Caco-2 (cell line): ENCODE measurements around the gene RAPGEF5. TPM values are rescaled to one million over a fixed set of nuclear protein-coding genes. Genes with fewer than 3 reads are reported as not detected.

Experiments
- BruUV-seq: library from RNA; stranded (reverse); fragments of 400-500 nt; replicated peaks from 2 replicates; lab custom pipeline; 2021; lab: Mats Ljungman, UMichigan
- CTCF ChIA-PET: fragments of 300-600 bp; sonication (Branson Sonifier 250); formaldehyde crosslinking; loops from one replicate; lab custom pipeline; 2022; ENCODE audit warnings: antibody characterized with exemption; lab: Charles Lee
- POLR2A ChIA-PET: fragments of 300-600 bp; sonication (Branson Sonifier 250); formaldehyde crosslinking; loops from one replicate; lab custom pipeline; 2022; ENCODE audit warnings: antibody characterized with exemption; lab: Charles Lee
- DNase-seq, 2 experiments: peaks; one replicate each; pipeline versions ENCODE4 v3.0.0 to v3.0.0-alpha.2; 2020 to 2022
- H3K27me3 ChIP-seq: replicated peaks from 2 replicates; pipeline ENCODE4 v1.6.0; 2011; ENCODE audit warnings: low read length; ENCODE audit not compliant: control insufficient read depth, insufficient read depth
- H3K36me3 ChIP-seq: 2 replicates; pipeline ENCODE4 v1.5.1; 2011; ENCODE audit warnings: low read length; ENCODE audit not compliant: control insufficient read depth, insufficient read depth
- H3K4me1 ChIP-seq: fragments of 250-450 bp; sonication (Bioruptor Pico); 2 replicates; pipeline ENCODE4 v1.5.1; 2020; ENCODE audit warnings: mild to moderate bottlenecking
- H3K4me3 ChIP-seq: 2 replicates; pipeline ENCODE4 v1.5.1; 2011; ENCODE audit warnings: low read depth, mild to moderate bottlenecking, control low read depth, low read length
- H3K9me3 ChIP-seq: fragments of 250-450 bp; sonication (Bioruptor Pico); 2 replicates; pipeline ENCODE4 v1.5.1; 2020; ENCODE audit warnings: mild to moderate bottlenecking, moderate library complexity
- H3K27ac Mint-ChIP-seq: one replicate; pipeline ENCODE4 v1.8.0; 2022; ENCODE audit warnings: mixed read lengths; ENCODE audit not compliant: unreplicated experiment
- H3K27me3 Mint-ChIP-seq: one replicate; pipeline ENCODE4 v1.8.0; 2022; ENCODE audit warnings: mixed read lengths; ENCODE audit not compliant: insufficient read depth, unreplicated experiment
- H3K36me3 Mint-ChIP-seq: one replicate; pipeline ENCODE4 v1.8.0; 2022; ENCODE audit warnings: mild to moderate bottlenecking, mixed read lengths; ENCODE audit not compliant: insufficient read depth, unreplicated experiment
- H3K4me1 Mint-ChIP-seq: one replicate; pipeline ENCODE4 v1.8.0; 2022; ENCODE audit warnings: low read depth, mixed read lengths; ENCODE audit not compliant: unreplicated experiment
- H3K4me3 Mint-ChIP-seq: one replicate; pipeline ENCODE4 v1.8.0; 2022; ENCODE audit warnings: mild to moderate bottlenecking, moderate library complexity, mixed read lengths; ENCODE audit not compliant: unreplicated experiment
- H3K9me3 Mint-ChIP-seq: one replicate; pipeline ENCODE4 v1.8.0; 2022; ENCODE audit warnings: mixed read lengths; ENCODE audit not compliant: unreplicated experiment
- intact Hi-C: fragments of 100-400 bp; cut with micrococcal nuclease; formaldehyde crosslinking; loops from one replicate; pipeline ENCODE4 v1.10.0; 2022; ENCODE audit not compliant: unreplicated experiment
- total RNA-seq: library from RNA; stranded (reverse); gene quantifications from 2 replicates; pipeline ENCODE4 v1.2.3, GENCODE V29; 2022
- TF ChIP-seq, protein P1 (sequence below), 2 experiments: fragments of 200-600 bp in 1 of 2; IDR thresholded peaks; 1 replicate in 1 of 2; 2 replicates in 1 of 2; pipeline versions ENCODE4 v1.5.1 to v1.8.0; 2011 to 2022; ENCODE audit warnings: antibody characterized with exemption in 1 of 2, control low read depth in 1 of 2, inconsistent platforms in 1 of 2, low read depth in 1 of 2, low read length in 1 of 2, mild to moderate bottlenecking in 1 of 2, moderate library complexity in 1 of 2; ENCODE audit not compliant: insufficient read depth in 1 of 2, severe bottlenecking in 1 of 2, unreplicated experiment in 1 of 2

The RAPGEF5 gene
- total RNA-seq, 1 experiment from 2014 or later, result 16.9 TPM

DNA sequence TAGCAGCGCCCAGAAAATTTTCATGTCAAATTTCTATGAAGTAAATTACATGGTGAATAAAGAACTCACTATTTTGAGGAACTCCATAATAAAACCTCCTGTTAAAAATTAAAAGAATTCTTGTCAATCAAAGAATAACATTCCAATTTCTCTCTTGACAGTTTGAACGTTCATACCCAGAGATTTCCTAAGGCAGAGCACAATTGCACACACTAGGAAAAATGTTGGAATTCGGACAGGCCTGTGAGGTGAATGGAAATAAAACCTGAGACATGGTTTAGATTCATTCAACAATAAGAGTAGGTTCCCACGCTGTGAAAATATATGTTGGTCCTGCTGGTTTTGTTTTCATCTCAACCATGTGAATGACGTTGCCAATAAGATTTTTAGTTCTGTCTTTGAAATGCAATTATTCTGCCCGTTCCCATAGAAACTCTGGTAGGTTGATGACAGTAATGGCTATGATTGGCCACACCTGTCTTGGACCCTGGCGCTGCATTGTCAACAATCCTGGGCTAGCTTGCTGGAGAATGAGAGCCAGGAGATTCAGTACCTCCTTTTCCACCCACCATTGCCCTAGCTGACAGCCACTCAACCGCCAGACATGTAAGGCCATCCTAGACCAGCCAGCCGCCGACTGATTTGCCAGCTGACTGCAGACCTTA lies 43.3 kb upstream of the RAPGEF5 start:
- H3K9me3 Mint-ChIP-seq, result no peaks in the 10 kb centered on the region
- H3K4me1 Mint-ChIP-seq, result peaks cover 9% of the 10 kb centered on the region
- peaks cover 6% of the 10 kb centered on the region for H3K36me3 Mint-ChIP-seq
- no peak for DNase-seq
- no TSS peak for BruUV-seq
- no peak overlapping the region for H3K4me3 ChIP-seq
- no peaks in the 10 kb centered on the region for H3K36me3 ChIP-seq
- no peak overlapping the region for H3K27ac Mint-ChIP-seq
- H3K4me1 ChIP-seq, result no peaks in the 10 kb centered on the region
- no peaks in the 10 kb centered on the region for H3K27me3 Mint-ChIP-seq
- H3K27me3 ChIP-seq, result no peaks in the 10 kb centered on the region
- no peaks in the 10 kb centered on the region for H3K9me3 ChIP-seq
- TF ChIP-seq, protein P1, sequence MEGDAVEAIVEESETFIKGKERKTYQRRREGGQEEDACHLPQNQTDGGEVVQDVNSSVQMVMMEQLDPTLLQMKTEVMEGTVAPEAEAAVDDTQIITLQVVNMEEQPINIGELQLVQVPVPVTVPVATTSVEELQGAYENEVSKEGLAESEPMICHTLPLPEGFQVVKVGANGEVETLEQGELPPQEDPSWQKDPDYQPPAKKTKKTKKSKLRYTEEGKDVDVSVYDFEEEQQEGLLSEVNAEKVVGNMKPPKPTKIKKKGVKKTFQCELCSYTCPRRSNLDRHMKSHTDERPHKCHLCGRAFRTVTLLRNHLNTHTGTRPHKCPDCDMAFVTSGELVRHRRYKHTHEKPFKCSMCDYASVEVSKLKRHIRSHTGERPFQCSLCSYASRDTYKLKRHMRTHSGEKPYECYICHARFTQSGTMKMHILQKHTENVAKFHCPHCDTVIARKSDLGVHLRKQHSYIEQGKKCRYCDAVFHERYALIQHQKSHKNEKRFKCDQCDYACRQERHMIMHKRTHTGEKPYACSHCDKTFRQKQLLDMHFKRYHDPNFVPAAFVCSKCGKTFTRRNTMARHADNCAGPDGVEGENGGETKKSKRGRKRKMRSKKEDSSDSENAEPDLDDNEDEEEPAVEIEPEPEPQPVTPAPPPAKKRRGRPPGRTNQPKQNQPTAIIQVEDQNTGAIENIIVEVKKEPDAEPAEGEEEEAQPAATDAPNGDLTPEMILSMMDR (IDR thresholded peaks at IDR 0.05; ENCODE audit: insufficient read depth in 1 of 2, low read depth in 1 of 2, low read length in 1 of 2, severe bottlenecking in 1 of 2, unreplicated experiment in 1 of 2), result no peak
- ChIA-PET POLR2A (no interaction called here), CTCF (no interaction called here)
- no peak overlapping the region for H3K4me3 Mint-ChIP-seq
- intact Hi-C loops, result no loop called here

DNA sequence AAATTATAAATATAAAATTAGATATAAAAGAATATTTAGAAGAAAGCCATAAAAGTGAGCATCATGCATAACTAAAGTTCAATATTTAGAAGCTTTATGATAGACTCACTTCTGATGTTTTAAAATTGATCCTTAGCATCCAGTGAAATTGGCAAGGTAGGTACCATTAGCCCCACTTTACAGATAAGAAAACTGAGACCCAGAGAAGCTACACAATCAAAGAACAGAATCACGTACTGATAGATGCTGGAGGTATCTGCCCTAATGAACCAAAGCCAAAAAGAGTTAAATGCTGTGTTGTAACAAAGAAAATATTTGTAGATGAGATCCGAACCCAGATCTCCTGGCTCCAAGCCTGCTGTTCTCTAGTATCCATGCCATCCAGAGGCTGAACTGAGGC lies 42.6 kb upstream of the RAPGEF5 start:
- peaks cover 5% of the 10 kb centered on the region for H3K4me1 ChIP-seq
- H3K27me3 ChIP-seq, result no peaks in the 10 kb centered on the region
- Mint-ChIP-seq H3K4me3 (no peak overlapping the region), H3K9me3 (no peaks in the 10 kb centered on the region), H3K4me1 (peaks cover 16% of the 10 kb centered on the region), H3K36me3 (peaks cover 6% of the 10 kb centered on the region), H3K27me3 (no peaks in the 10 kb centered on the region), H3K27ac (no peak overlapping the region)
- BruUV-seq, result no TSS peak
- H3K4me3 ChIP-seq, result no peak overlapping the region
- intact Hi-C loops, result no loop called here
- no peak for DNase-seq
- no peaks in the 10 kb centered on the region for H3K36me3 ChIP-seq
- no peaks in the 10 kb centered on the region for H3K9me3 ChIP-seq
- ChIA-PET POLR2A (no interaction called here), CTCF (no interaction called here)
- TF ChIP-seq, protein P1 (IDR thresholded peaks at IDR 0.05; ENCODE audit: insufficient read depth in 1 of 2, low read depth in 1 of 2, low read length in 1 of 2, severe bottlenecking in 1 of 2, unreplicated experiment in 1 of 2), result no peak

DNA sequence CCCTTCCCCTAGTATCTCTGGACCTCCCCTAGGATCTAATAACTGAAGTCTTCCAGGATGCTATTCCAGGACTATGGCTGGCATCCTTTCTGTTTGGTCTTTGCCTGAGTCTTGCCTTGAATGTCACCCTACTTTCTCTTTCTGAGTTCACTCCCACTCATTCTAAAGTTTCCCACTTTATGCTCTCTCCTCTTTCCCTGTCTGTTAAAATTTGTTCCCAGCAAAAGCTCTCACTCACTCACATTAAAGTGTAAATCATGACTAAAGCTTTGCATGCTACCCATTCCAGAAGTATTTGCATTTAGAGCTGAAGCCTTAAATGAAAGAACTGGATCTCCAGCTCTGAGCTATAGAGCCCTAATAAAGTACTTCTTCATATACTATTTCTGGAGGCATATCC lies 42.1 kb upstream of the RAPGEF5 start:
- POLR2A ChIA-PET, result no interaction called here
- H3K9me3 Mint-ChIP-seq, result no peaks in the 10 kb centered on the region
- intact Hi-C loops, result no loop called here
- no peaks in the 10 kb centered on the region for H3K36me3 ChIP-seq
- H3K27me3 Mint-ChIP-seq, result no peaks in the 10 kb centered on the region
- no peak overlapping the region for H3K4me3 Mint-ChIP-seq
- H3K27ac Mint-ChIP-seq, result no peak overlapping the region
- TF ChIP-seq, protein P1 (IDR thresholded peaks at IDR 0.05; ENCODE audit: insufficient read depth in 1 of 2, low read depth in 1 of 2, low read length in 1 of 2, severe bottlenecking in 1 of 2, unreplicated experiment in 1 of 2), result no peak
- CTCF ChIA-PET, result no interaction called here
- H3K4me1 ChIP-seq, result peaks cover 10% of the 10 kb centered on the region
- no TSS peak for BruUV-seq
- H3K4me1 Mint-ChIP-seq, result peaks cover 21% of the 10 kb centered on the region
- DNase-seq, result no peak
- no peaks in the 10 kb centered on the region for H3K27me3 ChIP-seq
- peaks cover 6% of the 10 kb centered on the region for H3K36me3 Mint-ChIP-seq
- H3K4me3 ChIP-seq, result no peak overlapping the region
- H3K9me3 ChIP-seq, result no peaks in the 10 kb centered on the region
